ENCODE data around the gene TOMM20.

DNA sequence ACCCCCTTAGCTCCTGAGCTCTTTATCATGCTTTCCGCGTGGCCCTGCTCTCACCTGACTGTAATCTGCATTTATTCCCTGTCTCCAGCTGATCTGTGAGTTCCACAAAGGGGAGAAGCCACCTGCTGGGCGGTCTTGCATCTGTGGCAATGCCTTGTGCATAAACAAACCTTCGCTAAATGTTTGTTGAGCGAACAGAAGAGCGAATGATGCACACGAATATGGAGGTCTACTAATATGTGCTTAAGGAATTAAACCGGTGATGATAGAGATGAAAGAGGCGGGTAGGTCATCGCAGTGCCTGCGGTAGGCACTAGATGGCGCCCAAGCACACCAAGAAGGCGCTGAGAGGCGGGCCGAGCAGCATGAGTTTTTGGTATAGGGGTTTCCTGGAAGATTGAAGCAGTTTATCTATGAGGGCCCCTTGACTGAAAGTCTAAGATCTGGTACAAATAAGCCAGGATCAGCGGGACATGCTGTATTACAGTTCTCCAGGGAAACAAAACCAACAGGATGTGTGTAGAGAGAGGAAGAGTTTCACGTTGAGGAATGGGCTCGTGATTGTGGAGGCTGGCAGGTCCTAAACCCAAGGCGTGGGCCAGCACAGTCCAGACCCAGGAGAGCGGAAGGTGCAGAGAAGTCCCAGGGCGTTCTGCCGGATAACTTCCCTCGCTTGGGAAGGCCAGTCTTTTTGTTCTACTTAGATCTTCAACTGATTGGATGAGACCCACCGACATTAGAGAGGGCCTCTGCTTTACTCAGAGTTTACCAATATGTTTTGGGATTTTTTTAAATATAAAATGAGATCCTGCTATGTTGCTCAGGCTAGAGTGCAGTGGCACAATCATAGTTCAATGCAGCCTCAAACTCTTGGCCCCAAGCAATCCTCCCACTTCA is 34.7 kb downstream of the TOMM20 start:
- TF ChIP-seq POLR2A (IDR thresholded peaks at IDR 0.05; ENCODE audit: low read depth, low read length) (no peak), POLR2AphosphoS5 (IDR thresholded peaks at IDR 0.05; ENCODE audit: low read depth, low read length) (no peak)
